K562 (cell line): Measurements from ENCODE around the gene SDC3. TPM values are rescaled to one million over a fixed set of nuclear protein-coding genes. Genes with fewer than 3 reads are reported as not detected.

Experiments used
- ATF1 ChIP-seq, 2 experiments: fragments of 450-650 bp in 1 of 2; IDR thresholded peaks; 2 replicates each; pipeline ENCODE4 v1.6.1; 2016; ENCODE audit warnings: missing compliant biosample characterization in 1 of 2, missing genetic modification characterization in 1 of 2
- CBX8 ChIP-seq: fragments of 200-600 bp; sonication (generic); IDR thresholded peaks from 2 replicates; pipeline ENCODE4 v1.6.1; 2012; ENCODE audit warnings: borderline replicate concordance, mixed run types, low read depth, mild to moderate bottlenecking, moderate library complexity, mixed read lengths, low read length, control low read depth, inconsistent platforms; ENCODE audit not compliant: poor library complexity, severe bottlenecking; ENCODE audit errors: extremely low read depth
- DACH1 ChIP-seq: fragments of 450-650 bp; IDR thresholded peaks from 2 replicates; pipeline ENCODE4 v1.6.1; 2018; ENCODE audit not compliant: partially characterized antibody
- DPF2 ChIP-seq: fragments of 450-650 bp; IDR thresholded peaks from 2 replicates; pipeline ENCODE4 v1.6.1; 2016
- ETV6 ChIP-seq, 3 experiments: fragments of 150-350 bp in 1 of 3; sonication (generic) in 1 of 3; formaldehyde crosslinking in 1 of 3; IDR thresholded peaks; 2 replicates each; pipeline versions ENCODE4 v1.6.1 to v1.8.0; 2014 to 2022; ENCODE audit warnings: borderline replicate concordance in 2 of 3, low read depth in 2 of 3, antibody characterized with exemption in 1 of 3, low read length in 1 of 3, mild to moderate bottlenecking in 1 of 3, missing genetic modification reagents in 1 of 3
- FOS ChIP-seq: IDR thresholded peaks from 3 replicates; pipeline ENCODE4 v1.6.1; 2011; ENCODE audit not compliant: insufficient read length; ENCODE audit errors: extremely low read depth
- GABPB1 ChIP-seq: sonication (generic); formaldehyde crosslinking; IDR thresholded peaks from 2 replicates; pipeline ENCODE4 v1.8.0; 2022; ENCODE audit warnings: mild to moderate bottlenecking, missing genetic modification reagents
- GATAD2A ChIP-seq: fragments of 450-650 bp; IDR thresholded peaks from 2 replicates; pipeline ENCODE4 v1.6.1; 2017
- HDAC6 ChIP-seq: IDR thresholded peaks from 2 replicates; pipeline ENCODE4 v1.6.1; 2012; ENCODE audit warnings: low read depth, mild to moderate bottlenecking, control low read depth, inconsistent platforms, low read length, moderate library complexity
- HNRNPL ChIP-seq: fragments of 200-400 bp; formaldehyde crosslinking; IDR thresholded peaks from 2 replicates; pipeline ENCODE4 v1.6.1; 2017; ENCODE audit warnings: low read depth, mild to moderate bottlenecking, low read length
- KAT2B ChIP-seq: IDR thresholded peaks from one replicate; pipeline ENCODE4 v1.6.1; 2012; ENCODE audit warnings: low read depth, mild to moderate bottlenecking, control low read depth, inconsistent platforms, low read length, moderate library complexity
- KDM5B ChIP-seq: fragments of 200-600 bp; sonication (generic); IDR thresholded peaks from 2 replicates; pipeline ENCODE4 v1.6.1; 2012; ENCODE audit warnings: low read depth, mild to moderate bottlenecking, moderate library complexity, low read length, control low read depth, inconsistent platforms; ENCODE audit not compliant: insufficient replicate concordance
- MIER1 ChIP-seq: fragments of 450-650 bp; IDR thresholded peaks from 2 replicates; pipeline ENCODE4 v1.6.1; 2016; ENCODE audit warnings: antibody characterized with exemption, mild to moderate bottlenecking, low read depth
- NCOA1 ChIP-seq: fragments of 450-650 bp; IDR thresholded peaks from 2 replicates; pipeline ENCODE4 v1.6.1; 2016; ENCODE audit warnings: low read depth
- NFIC ChIP-seq: fragments of 450-650 bp; IDR thresholded peaks from 2 replicates; pipeline ENCODE4 v1.6.1; 2017; ENCODE audit warnings: mild to moderate bottlenecking, inconsistent platforms
- SIN3A ChIP-seq, 2 experiments: fragments of 150-350 bp in 1 of 2; IDR thresholded peaks; 2 replicates each; pipeline ENCODE4 v1.6.1; 2011 to 2016; ENCODE audit warnings: borderline replicate concordance in 2 of 2, low read depth in 2 of 2, low read length in 2 of 2, mild to moderate bottlenecking in 2 of 2, moderate library complexity in 2 of 2; ENCODE audit not compliant: control insufficient read depth in 1 of 2
- SP2 ChIP-seq: IDR thresholded peaks from 2 replicates; pipeline ENCODE4 v1.6.1; 2011; ENCODE audit warnings: mild to moderate bottlenecking, low read depth, low read length, moderate library complexity; ENCODE audit not compliant: poor library complexity, severe bottlenecking; ENCODE audit errors: extremely low read depth
- TCF3 ChIP-seq: sonication (generic); formaldehyde crosslinking; IDR thresholded peaks from 2 replicates; pipeline ENCODE4 v1.4.0; 2020; ENCODE audit warnings: mild to moderate bottlenecking, missing genetic modification reagents
- ZBTB7A ChIP-seq: IDR thresholded peaks from 2 replicates; pipeline ENCODE4 v1.6.1; 2011; ENCODE audit warnings: low read depth, mild to moderate bottlenecking, low read length, moderate library complexity, borderline replicate concordance; ENCODE audit not compliant: control insufficient read depth
- ZNF253 ChIP-seq: fragments of 250-450 bp; sonication (Bioruptor Pico); conservative IDR thresholded peaks from 2 replicates; pipeline ENCODE4 v1.6.1; 2021; ENCODE audit warnings: mild to moderate bottlenecking
- ZNF57 ChIP-seq: fragments of 450-650 bp; formaldehyde crosslinking; IDR thresholded peaks from 2 replicates; pipeline ENCODE4 v1.4.0; 2020; ENCODE audit warnings: mild to moderate bottlenecking, moderate library complexity
- ZNF79 ChIP-seq: fragments of 250-450 bp; sonication (Bioruptor Pico); IDR thresholded peaks from 2 replicates; pipeline ENCODE4 v1.4.0; 2020; ENCODE audit warnings: low read depth, mild to moderate bottlenecking, moderate library complexity
- polyA plus RNA-seq, 8 experiments: library from polyadenylated mRNA; depleted of rRNA in 4 of 8; stranded (reverse) in 5 of 8; unstranded in 3 of 8; fragments of >200 nt; fragmentation: Nextera tagmentation in 2 of 8; fragmentation: Illumina TruSeq in 1 of 8; extraction: Ambion mirVana in 2 of 8; extraction: Trizol in 1 of 8; gene quantifications; 2 replicates each; pipeline versions ENCODE4 v1.2.1 to v1.2.3, GENCODE V29; 2011 to 2014; ENCODE audit warnings: inconsistent platforms in 1 of 8, missing spikeins in 1 of 8
- total RNA-seq, 7 experiments: library from RNA; depleted of rRNA in 6 of 7; stranded (reverse); fragments of >200 nt in 6 of 7; fragmentation: Illumina TruSeq in 2 of 7; extraction: Trizol in 2 of 7; gene quantifications; 2 replicates each; pipeline versions ENCODE4 v1.2.1 to v1.2.3, GENCODE V29; 2011 to 2021; ENCODE audit warnings: low replicate concordance in 1 of 7
- TF ChIP-seq, protein P1 (sequence below), 2 experiments: IDR thresholded peaks; 2 replicates each; pipeline ENCODE4 v1.6.1; 2011; ENCODE audit warnings: borderline replicate concordance in 1 of 2, control low read depth in 1 of 2, low read depth in 1 of 2, low read length in 1 of 2, mild to moderate bottlenecking in 1 of 2, mixed read lengths in 1 of 2, moderate library complexity in 1 of 2; ENCODE audit not compliant: insufficient read depth in 1 of 2, insufficient read length in 1 of 2, poor library complexity in 1 of 2, severe bottlenecking in 1 of 2; ENCODE audit errors: extremely low read depth in 1 of 2
- TF ChIP-seq, protein P2 (sequence below): fragments of 250-450 bp; sonication (Bioruptor Pico); IDR thresholded peaks from 2 replicates; pipeline ENCODE4 v1.6.1; 2021; ENCODE audit warnings: mild to moderate bottlenecking

SDC3 gene
- total and polyA plus RNA-seq, 9 of the 15 experiments (the other 6 are each of a cell fraction or from before 2014, with no cell fraction given) = 0.38 to 44.1 (median 12.1) TPM

- TF ChIP-seq, protein P1, sequence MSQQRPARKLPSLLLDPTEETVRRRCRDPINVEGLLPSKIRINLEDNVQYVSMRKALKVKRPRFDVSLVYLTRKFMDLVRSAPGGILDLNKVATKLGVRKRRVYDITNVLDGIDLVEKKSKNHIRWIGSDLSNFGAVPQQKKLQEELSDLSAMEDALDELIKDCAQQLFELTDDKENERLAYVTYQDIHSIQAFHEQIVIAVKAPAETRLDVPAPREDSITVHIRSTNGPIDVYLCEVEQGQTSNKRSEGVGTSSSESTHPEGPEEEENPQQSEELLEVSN (IDR thresholded peaks at IDR 0.05; ENCODE audit: borderline replicate concordance in 1 of 2, extremely low read depth in 1 of 2, insufficient read depth in 1 of 2, insufficient read length in 1 of 2, low read depth in 1 of 2, low read length in 1 of 2, poor library complexity in 1 of 2, severe bottlenecking in 1 of 2) = peak; percentile 6 to 24
- TF ChIP-seq GABPB1 (CRISPR knock-in tag) (peak; percentile 68; the same call in 1 of the 2 replicates), MIER1 (0 out of 2 replicates have a peak, but pooled peaks have one; percentile 51), HDAC6 (no peak), SP2 (peak; percentile 79), NFIC (peak; percentile 99), KDM5B (peak; percentile 71), SIN3A (IDR thresholded peaks at IDR 0.05; ENCODE audit: borderline replicate concordance in 2 of 2, control insufficient read depth in 1 of 2, low read depth in 2 of 2, low read length in 2 of 2) (no peak), ZNF253 (CRISPR knock-in tag) (no peak), NCOA1 (peak; percentile 84), FOS (peak; percentile 90), DPF2 (peak; percentile 99), ZNF57 (CRISPR knock-in tag) (no peak), ZBTB7A (peak; percentile 94), ZNF79 (CRISPR knock-in tag) (no peak), DACH1 (peak; percentile 57), HNRNPL (no peak), ATF1 (CRISPR knock-in tag; IDR thresholded peaks at IDR 0.05) (no peak), ATF1 (tag; IDR thresholded peaks at IDR 0.05) (peak; percentile 74), GATAD2A (peak; percentile 76; the same call in 1 of the 2 replicates), ETV6 (IDR thresholded peaks at IDR 0.05; ENCODE audit: borderline replicate concordance in 1 of 2, low read depth in 2 of 2, low read length in 1 of 2) (0 out of 4 replicates have a peak, but pooled peaks of 1 of the 2 experiments have one; percentile 11), ETV6 (CRISPR knock-in tag; IDR thresholded peaks at IDR 0.05; ENCODE audit: borderline replicate concordance) (no peak), CBX8 (no peak), TCF3 (CRISPR knock-in tag) (peak; percentile 36), KAT2B (no peak)
- TF ChIP-seq, protein P2, sequence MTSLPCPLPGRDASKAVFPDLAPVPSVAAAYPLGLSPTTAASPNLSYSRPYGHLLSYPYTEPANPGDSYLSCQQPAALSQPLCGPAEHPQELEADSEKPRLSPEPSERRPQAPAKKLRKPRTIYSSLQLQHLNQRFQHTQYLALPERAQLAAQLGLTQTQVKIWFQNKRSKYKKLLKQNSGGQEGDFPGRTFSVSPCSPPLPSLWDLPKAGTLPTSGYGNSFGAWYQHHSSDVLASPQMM = no peak
Measured at GRCh38 chr1:30823969-30824735, 84.4 kb downstream of the SDC3 start (continued).
